ENCODE measurements around the gene SNX17.

GRCh38 chr2:27350106-27350693, 20.2 kb upstream of the SNX17 start:
- TF ChIP-seq USF2 (IDR thresholded peaks at IDR 0.05; ENCODE audit: low read depth, low read length) (no peak), CTCF (conservative IDR thresholded peaks at IDR 0.05; ENCODE audit: low read depth, low read length) (no peak), POLR2A (IDR thresholded peaks at IDR 0.05; ENCODE audit: low read depth, low read length) (no peak), RCOR1 (IDR thresholded peaks at IDR 0.05; ENCODE audit: insufficient replicate concordance, low read length) (no peak), MXI1 (IDR thresholded peaks at IDR 0.05; ENCODE audit: borderline replicate concordance, low read depth, low read length) (no peak), CEBPB (IDR thresholded peaks at IDR 0.05; ENCODE audit: low read depth, low read length) (no peak), MAFK (IDR thresholded peaks at IDR 0.05; ENCODE audit: low read depth, low read length) (peak; percentile 12; the same call in 1 of the 2 replicates), BHLHE40 (IDR thresholded peaks at IDR 0.05; ENCODE audit: low read depth, low read length) (no peak), FOS (IDR thresholded peaks at IDR 0.05; ENCODE audit: low read depth, low read length) (no peak), RFX5 (IDR thresholded peaks at IDR 0.05; ENCODE audit: low read depth, low read length) (no peak), CHD1 (IDR thresholded peaks at IDR 0.05; ENCODE audit: low read depth, low read length) (no peak), RAD21 (IDR thresholded peaks at IDR 0.05; ENCODE audit: low read length) (no peak)

Data from IMR-90 (cell line).